HepG2 (cell line): Measurements from ENCODE around the gene CST5. TPM values are rescaled to one million over a fixed set of nuclear protein-coding genes. Genes with fewer than 3 reads are reported as not detected.

Source experiments
- CENPT ChIP-seq: sonication (generic); formaldehyde crosslinking; IDR thresholded peaks from 2 replicates; pipeline ENCODE4 v1.8.0; 2022; ENCODE audit warnings: low read depth, mild to moderate bottlenecking, moderate library complexity, missing genetic modification reagents
- HMG20B ChIP-seq: conservative IDR thresholded peaks from 2 replicates; pipeline ENCODE4 v1.6.1; 2016; ENCODE audit warnings: missing genetic modification reagents, missing compliant biosample characterization
- HOXA5 ChIP-seq: sonication (generic); formaldehyde crosslinking; IDR thresholded peaks from 2 replicates; pipeline ENCODE4 v1.4.0; 2020; ENCODE audit warnings: missing genetic modification reagents
- KDM2A ChIP-seq: sonication (generic); formaldehyde crosslinking; IDR thresholded peaks from 2 replicates; pipeline ENCODE4 v1.4.0; 2020; ENCODE audit warnings: low read depth, missing genetic modification reagents, borderline replicate concordance
- KDM5B ChIP-seq: sonication (generic); formaldehyde crosslinking; IDR thresholded peaks from 2 replicates; pipeline ENCODE4 v1.4.0; 2020; ENCODE audit warnings: missing genetic modification reagents, mild to moderate bottlenecking, borderline replicate concordance
- SIN3B ChIP-seq: fragments of 150-350 bp; IDR thresholded peaks from 2 replicates; pipeline ENCODE4 v1.6.1; 2014; ENCODE audit warnings: low read length
- SMC3 ChIP-seq: IDR thresholded peaks from 2 replicates; pipeline ENCODE4 v1.6.1; 2011; ENCODE audit warnings: low read length, improper control_type of control experiment
- STAG1 ChIP-seq: sonication (generic); formaldehyde crosslinking; IDR thresholded peaks from 2 replicates; pipeline ENCODE4 v1.4.0; 2020; ENCODE audit warnings: missing genetic modification reagents
- TGIF2 ChIP-seq: IDR thresholded peaks from 2 replicates; pipeline ENCODE4 v1.6.1; 2016; ENCODE audit warnings: control low read depth, missing compliant biosample characterization
- ZBTB3 ChIP-seq: sonication (generic); formaldehyde crosslinking; IDR thresholded peaks from 2 replicates; pipeline ENCODE4 v1.4.0; 2020; ENCODE audit warnings: low read depth, mild to moderate bottlenecking, moderate library complexity, missing genetic modification reagents, borderline replicate concordance
- ZIK1 ChIP-seq: sonication (generic); formaldehyde crosslinking; IDR thresholded peaks from 2 replicates; pipeline ENCODE4 v1.5.0; 2020; ENCODE audit warnings: mild to moderate bottlenecking, low read depth, missing genetic modification reagents, borderline replicate concordance
- ZNF230 ChIP-seq: sonication (generic); formaldehyde crosslinking; IDR thresholded peaks from 2 replicates; pipeline ENCODE4 v1.4.0; 2020; ENCODE audit warnings: mild to moderate bottlenecking, missing genetic modification reagents
- ZNF234 ChIP-seq: sonication (generic); formaldehyde crosslinking; conservative IDR thresholded peaks from 2 replicates; pipeline ENCODE4 v1.5.1; 2020; ENCODE audit warnings: mild to moderate bottlenecking, missing genetic modification reagents
- ZNF235 ChIP-seq: sonication (generic); formaldehyde crosslinking; IDR thresholded peaks from 2 replicates; pipeline ENCODE4 v1.8.1; 2023; ENCODE audit warnings: mild to moderate bottlenecking, missing genetic modification reagents, borderline replicate concordance
- ZNF260 ChIP-seq: sonication (generic); formaldehyde crosslinking; IDR thresholded peaks from 2 replicates; pipeline ENCODE4 v1.4.0; 2020; ENCODE audit warnings: missing genetic modification reagents, low read depth, mild to moderate bottlenecking, borderline replicate concordance
- ZNF382 ChIP-seq: sonication (generic); formaldehyde crosslinking; IDR thresholded peaks from 2 replicates; pipeline ENCODE4 v1.5.0; 2020; ENCODE audit warnings: missing genetic modification reagents, mild to moderate bottlenecking, borderline replicate concordance
- ZNF670 ChIP-seq: sonication (generic); formaldehyde crosslinking; IDR thresholded peaks from 2 replicates; pipeline ENCODE4 v1.8.0; 2022; ENCODE audit warnings: mild to moderate bottlenecking, missing genetic modification reagents, borderline replicate concordance
- ZNF7 ChIP-seq: IDR thresholded peaks from 2 replicates; pipeline ENCODE4 v1.6.1; 2016; ENCODE audit warnings: missing biosample characterization, missing genetic modification reagents
- ZNF879 ChIP-seq: sonication (generic); formaldehyde crosslinking; IDR thresholded peaks from 2 replicates; pipeline ENCODE4 v1.8.1; 2023; ENCODE audit warnings: missing genetic modification reagents
- polyA plus RNA-seq, 8 experiments: library from polyadenylated mRNA; depleted of rRNA in 3 of 8; stranded (reverse) in 7 of 8; unstranded in 1 of 8; fragments of >200 nt; fragmentation: Illumina TruSeq in 4 of 8; extraction: Trizol in 4 of 8; gene quantifications; 2 replicates each; pipeline versions ENCODE4 v1.2.1 to v1.2.3, GENCODE V29; 2011 to 2016; ENCODE audit warnings: low read depth in 4 of 8, missing spikeins in 1 of 8, mixed read lengths in 1 of 8; ENCODE audit not compliant: insufficient read depth in 1 of 8
- total RNA-seq, 5 experiments: library from RNA; depleted of rRNA; stranded (reverse); fragments of >200 nt; fragmentation: Illumina TruSeq; extraction: Trizol; gene quantifications; 2 replicates each; pipeline ENCODE4 v1.2.3, GENCODE V29; 2016; ENCODE audit warnings: low read depth in 1 of 5
- TF ChIP-seq, protein P1 (sequence below): sonication (generic); formaldehyde crosslinking; IDR thresholded peaks from 2 replicates; pipeline ENCODE4 v1.5.1; 2020; ENCODE audit warnings: mild to moderate bottlenecking, missing genetic modification reagents, moderate library complexity
- TF ChIP-seq, protein P2 (sequence below): sonication (generic); formaldehyde crosslinking; IDR thresholded peaks from 2 replicates; pipeline ENCODE4 v1.5.1; 2020; ENCODE audit warnings: missing genetic modification reagents, mild to moderate bottlenecking, borderline replicate concordance
- TF ChIP-seq, protein P3 (sequence below), 2 experiments: sonication (generic) in 1 of 2; formaldehyde crosslinking in 1 of 2; IDR thresholded peaks; 2 replicates each; pipeline versions ENCODE4 v1.4.0 to v1.6.1; 2018 to 2020; ENCODE audit warnings: missing genetic modification reagents in 2 of 2, borderline replicate concordance in 1 of 2, low read depth in 1 of 2, mild to moderate bottlenecking in 1 of 2, missing biosample characterization in 1 of 2

CST5 gene
- total and polyA plus RNA-seq, 2 of the 13 experiments (the other 11 are each of a cell fraction or from before 2014, with no cell fraction given): 0.16 TPM; not detected in 1

DNA sequence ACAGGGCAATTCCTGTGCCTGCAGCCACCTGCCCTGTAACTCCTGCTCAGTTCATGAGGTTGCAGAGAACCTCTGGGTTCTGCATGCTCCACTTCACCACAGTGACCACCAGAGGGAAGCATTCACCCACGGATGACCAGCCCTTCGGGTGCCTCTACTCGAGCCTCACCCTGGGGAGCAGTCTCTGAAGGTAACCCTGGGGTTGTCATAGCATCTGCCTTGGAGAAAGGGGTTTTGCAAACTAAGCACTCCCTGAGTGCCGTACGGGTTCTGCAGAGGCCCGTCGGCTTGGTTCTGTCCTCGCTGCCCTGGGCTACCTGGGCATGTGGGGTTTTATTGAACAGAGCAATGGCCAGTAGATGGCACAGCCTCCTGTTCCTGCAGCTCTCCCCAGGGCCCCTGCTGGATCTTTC lies 10.2 kb upstream of the CST5 start (continued):
- TF ChIP-seq, protein P1, sequence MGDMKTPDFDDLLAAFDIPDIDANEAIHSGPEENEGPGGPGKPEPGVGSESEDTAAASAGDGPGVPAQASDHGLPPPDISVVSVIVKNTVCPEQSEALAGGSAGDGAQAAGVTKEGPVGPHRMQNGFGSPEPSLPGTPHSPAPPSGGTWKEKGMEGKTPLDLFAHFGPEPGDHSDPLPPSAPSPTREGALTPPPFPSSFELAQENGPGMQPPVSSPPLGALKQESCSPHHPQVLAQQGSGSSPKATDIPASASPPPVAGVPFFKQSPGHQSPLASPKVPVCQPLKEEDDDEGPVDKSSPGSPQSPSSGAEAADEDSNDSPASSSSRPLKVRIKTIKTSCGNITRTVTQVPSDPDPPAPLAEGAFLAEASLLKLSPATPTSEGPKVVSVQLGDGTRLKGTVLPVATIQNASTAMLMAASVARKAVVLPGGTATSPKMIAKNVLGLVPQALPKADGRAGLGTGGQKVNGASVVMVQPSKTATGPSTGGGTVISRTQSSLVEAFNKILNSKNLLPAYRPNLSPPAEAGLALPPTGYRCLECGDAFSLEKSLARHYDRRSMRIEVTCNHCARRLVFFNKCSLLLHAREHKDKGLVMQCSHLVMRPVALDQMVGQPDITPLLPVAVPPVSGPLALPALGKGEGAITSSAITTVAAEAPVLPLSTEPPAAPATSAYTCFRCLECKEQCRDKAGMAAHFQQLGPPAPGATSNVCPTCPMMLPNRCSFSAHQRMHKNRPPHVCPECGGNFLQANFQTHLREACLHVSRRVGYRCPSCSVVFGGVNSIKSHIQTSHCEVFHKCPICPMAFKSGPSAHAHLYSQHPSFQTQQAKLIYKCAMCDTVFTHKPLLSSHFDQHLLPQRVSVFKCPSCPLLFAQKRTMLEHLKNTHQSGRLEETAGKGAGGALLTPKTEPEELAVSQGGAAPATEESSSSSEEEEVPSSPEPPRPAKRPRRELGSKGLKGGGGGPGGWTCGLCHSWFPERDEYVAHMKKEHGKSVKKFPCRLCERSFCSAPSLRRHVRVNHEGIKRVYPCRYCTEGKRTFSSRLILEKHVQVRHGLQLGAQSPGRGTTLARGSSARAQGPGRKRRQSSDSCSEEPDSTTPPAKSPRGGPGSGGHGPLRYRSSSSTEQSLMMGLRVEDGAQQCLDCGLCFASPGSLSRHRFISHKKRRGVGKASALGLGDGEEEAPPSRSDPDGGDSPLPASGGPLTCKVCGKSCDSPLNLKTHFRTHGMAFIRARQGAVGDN: 0 out of 2 replicates have a peak, but pooled peaks have one; percentile 38
- TF ChIP-seq ZNF260 (CRISPR knock-in tag) (no peak), ZNF382 (CRISPR knock-in tag) (no peak), HMG20B (CRISPR knock-in tag) (no peak), ZNF235 (no peak), STAG1 (CRISPR knock-in tag) (peak; percentile 94), KDM2A (CRISPR knock-in tag) (peak; percentile 58; the same call in 1 of the 2 replicates), KDM5B (CRISPR knock-in tag) (peak; percentile 19; the same call in 1 of the 2 replicates), ZNF879 (CRISPR knock-in tag) (no peak), ZNF230 (0 out of 2 replicates have a peak, but pooled peaks have one; percentile 44), ZIK1 (CRISPR knock-in tag) (no peak), SMC3 (peak; percentile 94), SIN3B (no peak), TGIF2 (0 out of 2 replicates have a peak, but pooled peaks have one; percentile 46), CENPT (CRISPR knock-in tag) (no peak), ZNF234 (CRISPR knock-in tag) (no peak), HOXA5 (CRISPR knock-in tag) (no peak), ZBTB3 (CRISPR knock-in tag) (no peak), ZNF7 (no peak), ZNF670 (CRISPR knock-in tag) (peak; percentile 69; the same call in 1 of the 2 replicates)
- TF ChIP-seq, protein P2, sequence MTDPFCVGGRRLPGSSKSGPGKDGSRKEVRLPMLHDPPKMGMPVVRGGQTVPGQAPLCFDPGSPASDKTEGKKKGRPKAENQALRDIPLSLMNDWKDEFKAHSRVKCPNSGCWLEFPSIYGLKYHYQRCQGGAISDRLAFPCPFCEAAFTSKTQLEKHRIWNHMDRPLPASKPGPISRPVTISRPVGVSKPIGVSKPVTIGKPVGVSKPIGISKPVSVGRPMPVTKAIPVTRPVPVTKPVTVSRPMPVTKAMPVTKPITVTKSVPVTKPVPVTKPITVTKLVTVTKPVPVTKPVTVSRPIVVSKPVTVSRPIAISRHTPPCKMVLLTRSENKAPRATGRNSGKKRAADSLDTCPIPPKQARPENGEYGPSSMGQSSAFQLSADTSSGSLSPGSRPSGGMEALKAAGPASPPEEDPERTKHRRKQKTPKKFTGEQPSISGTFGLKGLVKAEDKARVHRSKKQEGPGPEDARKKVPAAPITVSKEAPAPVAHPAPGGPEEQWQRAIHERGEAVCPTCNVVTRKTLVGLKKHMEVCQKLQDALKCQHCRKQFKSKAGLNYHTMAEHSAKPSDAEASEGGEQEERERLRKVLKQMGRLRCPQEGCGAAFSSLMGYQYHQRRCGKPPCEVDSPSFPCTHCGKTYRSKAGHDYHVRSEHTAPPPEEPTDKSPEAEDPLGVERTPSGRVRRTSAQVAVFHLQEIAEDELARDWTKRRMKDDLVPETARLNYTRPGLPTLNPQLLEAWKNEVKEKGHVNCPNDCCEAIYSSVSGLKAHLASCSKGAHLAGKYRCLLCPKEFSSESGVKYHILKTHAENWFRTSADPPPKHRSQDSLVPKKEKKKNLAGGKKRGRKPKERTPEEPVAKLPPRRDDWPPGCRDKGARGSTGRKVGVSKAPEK (CRISPR knock-in tag): no peak
- TF ChIP-seq, protein P3, sequence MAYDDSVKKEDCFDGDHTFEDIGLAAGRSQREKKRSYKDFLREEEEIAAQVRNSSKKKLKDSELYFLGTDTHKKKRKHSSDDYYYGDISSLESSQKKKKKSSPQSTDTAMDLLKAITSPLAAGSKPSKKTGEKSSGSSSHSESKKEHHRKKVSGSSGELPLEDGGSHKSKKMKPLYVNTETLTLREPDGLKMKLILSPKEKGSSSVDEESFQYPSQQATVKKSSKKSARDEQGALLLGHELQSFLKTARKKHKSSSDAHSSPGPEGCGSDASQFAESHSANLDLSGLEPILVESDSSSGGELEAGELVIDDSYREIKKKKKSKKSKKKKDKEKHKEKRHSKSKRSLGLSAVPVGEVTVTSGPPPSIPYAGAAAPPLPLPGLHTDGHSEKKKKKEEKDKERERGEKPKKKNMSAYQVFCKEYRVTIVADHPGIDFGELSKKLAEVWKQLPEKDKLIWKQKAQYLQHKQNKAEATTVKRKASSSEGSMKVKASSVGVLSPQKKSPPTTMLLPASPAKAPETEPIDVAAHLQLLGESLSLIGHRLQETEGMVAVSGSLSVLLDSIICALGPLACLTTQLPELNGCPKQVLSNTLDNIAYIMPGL (CRISPR knock-in tag; IDR thresholded peaks at IDR 0.05; ENCODE audit: borderline replicate concordance in 1 of 2, low read depth in 1 of 2): peak in 1 of 2 experiments; percentile 51; a peak in 1 of 4 replicates
